Mesothelial cell of epicardium (in vitro differentiated cells): ENCODE results near the gene AMMECR1L. TPM values are rescaled to one million over a fixed set of nuclear protein-coding genes. Genes with fewer than 3 reads are reported as not detected.
"Not testable (repeated sequence)": the region's sequence is repeated elsewhere in the genome, so short reads cannot be mapped to it uniquely, and the experiment has no call there.

Source experiments
- DNase-seq, 2 experiments: peaks; one replicate each; pipeline ENCODE4 v3.0.0; 2021; ENCODE audit warnings: low spot score in 2 of 2; ENCODE audit not compliant: unreplicated experiment in 2 of 2
- H3K27ac Mint-ChIP-seq: 2 replicates; pipeline ENCODE4 v1.8.0; 2021; ENCODE audit warnings: mixed read lengths
- H3K27me3 Mint-ChIP-seq: 2 replicates; pipeline ENCODE4 v1.8.0; 2021; ENCODE audit warnings: low read depth, mixed read lengths
- H3K36me3 Mint-ChIP-seq: 2 replicates; pipeline ENCODE4 v1.8.0; 2021; ENCODE audit warnings: mixed read lengths
- H3K4me1 Mint-ChIP-seq: 2 replicates; pipeline ENCODE4 v1.8.0; 2021; ENCODE audit warnings: mixed read lengths
- H3K4me3 Mint-ChIP-seq: 2 replicates; pipeline ENCODE4 v1.8.0; 2021; ENCODE audit warnings: mild to moderate bottlenecking, moderate library complexity, mixed read lengths
- H3K9me3 Mint-ChIP-seq: 2 replicates; pipeline ENCODE4 v1.8.0; 2021; ENCODE audit warnings: mixed read lengths
- CTCF ChIP-seq: fragments of 200-600 bp; sonication (generic); IDR thresholded peaks from one replicate; pipeline ENCODE4 v1.5.0; 2021; ENCODE audit warnings: antibody characterized with exemption; ENCODE audit not compliant: unreplicated experiment
- total RNA-seq: library from RNA; stranded (reverse); gene quantifications from 3 replicates; pipeline ENCODE4 v1.2.1, GENCODE V29; 2021

The AMMECR1L gene
- total RNA-seq: 23.1 to 24.6 TPM (median 24.1 TPM) in 3 replicates

- H3K4me3 Mint-ChIP-seq: peak within 1 kb of the TSS; percentile 87
- H3K9me3 Mint-ChIP-seq, H3K27me3 Mint-ChIP-seq, H3K36me3 Mint-ChIP-seq: not testable (repeated sequence)
- H3K4me1 Mint-ChIP-seq: peaks cover 28% of the 10 kb centered on the region
- peak within 1 kb of the TSS; percentile 92 for H3K27ac Mint-ChIP-seq
- peak; percentile 37 to 77 for DNase-seq
These were observed at the start of gene AMMECR1L for GRCh38 chr2:127885780-127886592. AMMECR1L (minus strand) TSS chr2:127885956; CDS start chr2:127874234, 11,722 bp downstream.

- no peaks in the 10 kb centered on the region for H3K9me3 Mint-ChIP-seq
- no peaks in the 10 kb centered on the region for H3K4me1 Mint-ChIP-seq
- H3K27me3 Mint-ChIP-seq: no peaks in the 10 kb centered on the region
- no peak overlapping the region for H3K4me3 Mint-ChIP-seq
- no peak for DNase-seq
- no peak overlapping the region for H3K27ac Mint-ChIP-seq
- peaks cover 3% of the 10 kb centered on the region for H3K36me3 Mint-ChIP-seq
- TF ChIP-seq CTCF: no peak
These were observed 49.6 kb upstream of the AMMECR1L start for GRCh38 chr2:127935337-127935736.

GRCh38 chr2:127932199-127932876, 46.6 kb upstream of the AMMECR1L start:
- Mint-ChIP-seq H3K27ac (no peak overlapping the region), H3K9me3 (no peaks in the 10 kb centered on the region), H3K4me1 (no peaks in the 10 kb centered on the region), H3K4me3 (no peak overlapping the region), H3K36me3 (no peaks in the 10 kb centered on the region), H3K27me3 (no peaks in the 10 kb centered on the region)
- TF ChIP-seq CTCF: no peak
- no peak for DNase-seq

- Mint-ChIP-seq H3K4me3 (no peak overlapping the region), H3K27ac (no peak overlapping the region), H3K4me1 (no peaks in the 10 kb centered on the region), H3K36me3 (no peaks in the 10 kb centered on the region), H3K27me3 (no peaks in the 10 kb centered on the region), H3K9me3 (no peaks in the 10 kb centered on the region)
- TF ChIP-seq CTCF: no peak
- DNase-seq: no peak
These were observed 43.7 kb upstream of the AMMECR1L start for GRCh38 chr2:127929449-127929848.

- Mint-ChIP-seq H3K4me3 (no peak overlapping the region), H3K36me3 (no peaks in the 10 kb centered on the region), H3K9me3 (no peaks in the 10 kb centered on the region), H3K27me3 (no peaks in the 10 kb centered on the region), H3K4me1 (no peaks in the 10 kb centered on the region), H3K27ac (no peak overlapping the region)
- DNase-seq: no peak
- TF ChIP-seq CTCF: no peak
These were observed 41.6 kb upstream of the AMMECR1L start for GRCh38 chr2:127927384-127927783.

- Mint-ChIP-seq H3K9me3 (no peaks in the 10 kb centered on the region), H3K36me3 (no peaks in the 10 kb centered on the region), H3K4me1 (no peaks in the 10 kb centered on the region), H3K27me3 (no peaks in the 10 kb centered on the region), H3K27ac (no peak overlapping the region), H3K4me3 (no peak overlapping the region)
- TF ChIP-seq CTCF: no peak
- DNase-seq: no peak
These were observed 32.2 kb upstream of the AMMECR1L start for GRCh38 chr2:127917916-127918315.
